Astrocyte of the cerebellum (primary cell): ENCODE results near the gene UTP18.

Experiments used
- DNase-seq: peaks from one replicate; pipeline ENCODE4 v3.0.0-alpha.2; 2011; ENCODE audit warnings: low read depth
- H3K4me3 ChIP-seq: 2 replicates; pipeline ENCODE4 v1.5.1; 2011; ENCODE audit warnings: mild to moderate bottlenecking, low read depth, low read length, moderate library complexity
- in situ Hi-C: cut with HindIII; loops from 2 replicates; pipeline ENCODE4 v1.10.0; 2017; ENCODE audit warnings: low sequenced_read_pairs
- TF ChIP-seq, protein P1 (sequence below): IDR thresholded peaks from 2 replicates; pipeline ENCODE4 v1.5.1; 2012; ENCODE audit warnings: low read length, low read depth, moderate library complexity, mild to moderate bottlenecking; ENCODE audit errors: missing control alignments

Gene UTP18

DNA sequence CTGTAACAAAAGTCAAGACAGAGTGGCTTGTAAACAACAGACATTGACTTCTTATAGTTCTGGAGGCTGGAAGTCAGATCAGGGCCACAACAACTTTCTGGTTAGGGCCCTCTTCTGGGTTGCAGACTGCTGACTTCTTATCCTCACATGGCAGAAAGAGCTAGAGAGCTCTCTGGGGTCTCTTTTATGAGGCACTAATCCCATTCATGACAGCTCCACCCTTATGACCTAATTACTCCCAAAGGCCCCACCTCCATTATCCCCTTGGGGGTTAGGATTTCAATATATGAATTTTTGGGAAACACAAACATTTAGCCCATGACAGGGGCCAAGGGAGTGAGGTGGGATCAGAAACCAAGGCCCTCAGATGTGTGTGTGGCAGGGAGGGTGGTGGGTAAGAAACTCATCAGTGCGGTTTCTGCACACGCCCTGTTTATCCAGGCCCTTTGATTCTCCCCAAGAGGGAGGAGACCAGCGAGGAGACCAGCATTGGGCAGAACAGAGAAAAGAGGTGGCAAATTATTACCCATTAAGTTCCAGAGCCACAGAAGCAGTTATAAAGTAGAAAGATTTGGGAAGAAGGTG lies 74.8 kb downstream of the UTP18 start:
- H3K4me3 ChIP-seq, result no peak overlapping the region
- TF ChIP-seq, protein P1, sequence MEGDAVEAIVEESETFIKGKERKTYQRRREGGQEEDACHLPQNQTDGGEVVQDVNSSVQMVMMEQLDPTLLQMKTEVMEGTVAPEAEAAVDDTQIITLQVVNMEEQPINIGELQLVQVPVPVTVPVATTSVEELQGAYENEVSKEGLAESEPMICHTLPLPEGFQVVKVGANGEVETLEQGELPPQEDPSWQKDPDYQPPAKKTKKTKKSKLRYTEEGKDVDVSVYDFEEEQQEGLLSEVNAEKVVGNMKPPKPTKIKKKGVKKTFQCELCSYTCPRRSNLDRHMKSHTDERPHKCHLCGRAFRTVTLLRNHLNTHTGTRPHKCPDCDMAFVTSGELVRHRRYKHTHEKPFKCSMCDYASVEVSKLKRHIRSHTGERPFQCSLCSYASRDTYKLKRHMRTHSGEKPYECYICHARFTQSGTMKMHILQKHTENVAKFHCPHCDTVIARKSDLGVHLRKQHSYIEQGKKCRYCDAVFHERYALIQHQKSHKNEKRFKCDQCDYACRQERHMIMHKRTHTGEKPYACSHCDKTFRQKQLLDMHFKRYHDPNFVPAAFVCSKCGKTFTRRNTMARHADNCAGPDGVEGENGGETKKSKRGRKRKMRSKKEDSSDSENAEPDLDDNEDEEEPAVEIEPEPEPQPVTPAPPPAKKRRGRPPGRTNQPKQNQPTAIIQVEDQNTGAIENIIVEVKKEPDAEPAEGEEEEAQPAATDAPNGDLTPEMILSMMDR, result no peak
- in situ Hi-C loops, result no loop called here
- no peak for DNase-seq

DNA sequence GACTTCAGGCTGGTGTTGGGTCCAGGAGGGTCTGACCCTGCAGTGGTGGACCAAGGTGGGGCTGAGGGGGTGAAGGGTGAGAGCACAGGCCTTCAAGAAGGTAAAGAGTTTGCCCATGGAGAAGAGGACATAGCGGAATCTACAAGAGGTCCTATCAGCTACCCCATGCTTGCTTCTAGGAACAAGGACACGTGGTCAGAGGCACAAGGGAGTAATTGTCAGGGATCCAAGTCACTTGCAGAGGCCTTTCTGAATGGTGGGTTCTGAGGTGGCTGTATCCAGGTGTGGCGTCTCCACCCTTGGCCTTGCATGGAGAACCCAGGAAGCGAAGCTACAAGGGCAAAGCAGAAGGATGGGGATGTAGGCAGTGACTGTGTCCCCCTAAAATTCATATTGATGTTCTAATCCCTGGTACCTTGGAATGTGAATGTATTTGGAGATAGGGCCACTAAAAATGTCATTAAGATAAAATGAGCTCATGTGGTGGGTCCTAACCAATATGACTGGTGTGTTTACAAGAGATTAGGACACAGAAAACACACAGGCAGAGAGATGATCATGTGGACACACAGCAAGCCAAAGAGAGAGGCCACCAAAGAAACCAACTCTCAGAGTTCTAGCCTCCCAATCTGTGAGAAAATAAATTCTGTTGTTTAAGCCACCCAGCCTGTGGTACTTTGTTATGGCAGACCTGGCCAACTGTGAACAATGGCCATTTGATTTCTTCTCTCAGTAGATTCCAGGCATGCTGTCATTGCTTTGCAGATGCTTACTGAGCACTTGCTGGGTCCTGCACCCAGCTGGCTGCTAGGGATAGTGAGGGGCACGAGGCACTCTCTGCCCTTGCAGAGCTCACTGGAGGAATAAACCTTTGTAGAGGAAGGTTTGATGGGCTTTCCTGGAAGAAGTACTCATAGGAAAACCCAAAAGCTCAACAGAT lies 75.8 kb downstream of the UTP18 start:
- no peak for DNase-seq
- TF ChIP-seq, protein P1, result no peak
- in situ Hi-C loops, result no loop called here
- H3K4me3 ChIP-seq, result no peak overlapping the region

DNA sequence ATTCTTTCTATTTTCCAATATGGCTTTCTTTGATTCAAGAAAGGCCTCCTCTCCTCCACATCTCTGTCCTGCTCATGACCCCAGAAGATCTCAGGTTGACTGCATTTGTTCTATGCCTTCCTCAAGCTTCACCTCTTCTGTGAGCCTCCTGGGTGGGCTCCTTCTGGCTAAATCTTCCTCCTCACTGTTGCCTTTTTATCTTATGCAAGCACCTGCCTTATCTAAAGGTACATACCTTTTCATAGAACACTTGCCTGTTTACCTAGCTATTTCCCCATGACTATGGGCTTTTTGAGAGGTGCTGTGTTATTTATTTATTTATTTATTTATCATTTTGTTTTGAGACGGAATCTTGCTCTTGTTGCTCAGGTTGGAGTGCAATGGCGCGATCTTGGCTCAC lies 81.1 kb downstream of the UTP18 start:
- TF ChIP-seq, protein P1, result no peak
- DNase-seq, result no peak
- no peak overlapping the region for H3K4me3 ChIP-seq
- in situ Hi-C loops, result no loop called here

DNA sequence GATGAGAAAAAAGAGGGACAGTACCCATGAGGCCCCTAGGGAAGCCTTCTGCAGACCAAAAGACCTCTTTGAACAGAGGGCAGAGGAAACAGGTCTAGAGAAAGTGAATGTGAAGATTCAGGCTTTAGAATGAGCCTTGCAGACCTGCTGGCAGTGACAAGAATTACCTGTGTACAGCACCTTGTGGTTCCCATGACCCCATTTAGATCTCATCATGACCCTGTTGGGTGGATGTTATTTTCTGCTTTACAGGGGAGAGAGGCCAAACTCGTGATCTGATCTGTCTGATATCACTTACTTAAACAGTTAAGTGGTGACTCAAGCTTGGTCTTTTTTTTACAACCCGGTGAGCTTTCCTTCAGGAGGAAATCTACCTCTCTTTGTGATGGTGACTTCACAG lies 81.9 kb downstream of the UTP18 start:
- TF ChIP-seq, protein P1, result no peak
- DNase-seq, result no peak
- H3K4me3 ChIP-seq, result no peak overlapping the region
- in situ Hi-C loops, result no loop called here

DNA sequence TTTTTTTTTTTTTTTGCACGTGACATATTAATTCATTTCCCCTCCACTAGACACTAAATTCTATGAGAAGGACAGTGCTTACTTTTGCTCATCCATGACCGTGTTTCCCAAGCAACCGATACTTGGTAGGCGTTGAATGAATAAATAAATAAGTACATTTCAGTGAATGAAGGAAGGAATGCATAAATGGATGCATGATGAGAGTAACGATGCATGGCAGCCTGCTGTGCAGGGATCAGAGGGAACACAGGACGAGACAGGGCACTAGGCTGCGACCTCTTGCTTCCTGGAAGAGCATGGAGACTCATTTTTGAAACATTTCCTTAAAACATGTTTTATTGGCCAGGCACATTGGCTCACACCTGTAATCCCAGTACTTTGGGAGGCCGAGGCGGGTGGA lies 84.2 kb downstream of the UTP18 start:
- in situ Hi-C loops, result no loop called here
- no peak for DNase-seq
- no peak overlapping the region for H3K4me3 ChIP-seq
- TF ChIP-seq, protein P1, result no peak

DNA sequence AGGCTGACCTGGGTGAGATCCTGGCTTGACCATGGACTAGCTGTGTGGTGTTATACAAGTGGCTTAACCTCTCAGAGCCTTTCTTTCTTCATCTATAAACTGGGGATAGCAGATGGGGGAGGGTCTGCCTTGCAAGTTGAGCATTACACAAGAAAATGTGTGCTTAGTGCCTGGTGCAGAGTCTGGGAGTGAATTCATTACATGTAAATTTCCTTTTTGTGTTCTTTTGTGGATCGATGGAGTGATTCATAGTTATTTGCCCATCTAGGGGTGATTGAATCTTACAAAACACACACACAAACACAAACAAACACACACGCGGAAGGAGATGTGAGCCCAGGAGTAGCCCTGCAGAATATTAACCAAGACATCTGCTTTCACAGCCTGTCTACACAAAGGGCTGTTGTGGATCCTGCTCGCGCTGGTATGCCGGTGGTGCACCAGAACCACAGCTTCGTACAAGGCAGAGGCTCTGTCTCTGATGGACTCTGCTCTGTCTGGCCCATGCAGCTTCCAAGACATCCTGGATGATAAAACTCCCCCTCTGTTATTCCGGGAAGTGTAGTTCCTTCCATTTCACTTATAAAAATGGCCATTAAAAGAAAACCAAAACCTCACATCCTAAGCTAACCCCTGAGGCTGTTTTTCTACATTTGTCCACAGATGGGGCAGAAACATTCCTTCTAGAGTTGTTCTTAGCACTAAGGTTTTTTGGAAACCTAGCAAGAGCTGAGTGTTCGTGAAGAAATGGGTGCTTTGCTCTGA lies 86.1 kb downstream of the UTP18 start:
- TF ChIP-seq, protein P1, result no peak
- no peak overlapping the region for H3K4me3 ChIP-seq
- in situ Hi-C loops, result no loop called here
- DNase-seq, result no peak
